GM12878 (cell line): ENCODE data around the gene MRPS5. TPM values are rescaled to one million over a fixed set of nuclear protein-coding genes. Genes with fewer than 3 reads are reported as not detected.

Experiments used
- BACH1 ChIP-seq: fragments of 450-650 bp; IDR thresholded peaks from 2 replicates; pipeline ENCODE4 v1.6.1; 2017; ENCODE audit warnings: mild to moderate bottlenecking, borderline replicate concordance
- BHLHE40 ChIP-seq, 2 experiments: fragments of 450-650 bp in 1 of 2; IDR thresholded peaks; 2 replicates each; pipeline ENCODE4 v1.6.1; 2011 to 2017; ENCODE audit warnings: low read depth in 2 of 2, borderline replicate concordance in 1 of 2, improper control_type of control experiment in 1 of 2, low read length in 1 of 2, mild to moderate bottlenecking in 1 of 2
- CHD2 ChIP-seq: IDR thresholded peaks from 2 replicates; pipeline ENCODE4 v1.6.1; 2011; ENCODE audit warnings: low read depth, low read length, improper control_type of control experiment, borderline replicate concordance
- EED ChIP-seq: sonication (generic); IDR thresholded peaks from 2 replicates; pipeline ENCODE4 v1.6.1; 2016; ENCODE audit warnings: antibody characterized with exemption, low read depth
- EGR1 ChIP-seq, 2 experiments: IDR thresholded peaks; 1 replicate in 1 of 2; 2 replicates in 1 of 2; pipeline ENCODE4 v1.6.1; 2011 to 2012; ENCODE audit warnings: low read depth in 2 of 2, low read length in 2 of 2, borderline replicate concordance in 1 of 2, mild to moderate bottlenecking in 1 of 2, moderate library complexity in 1 of 2
- ESRRA ChIP-seq: IDR thresholded peaks from 2 replicates; pipeline ENCODE4 v1.6.1; 2012; ENCODE audit warnings: mild to moderate bottlenecking, low read length, improper control_type of control experiment
- HDAC2 ChIP-seq: fragments of 200-600 bp; sonication (generic); IDR thresholded peaks from 2 replicates; pipeline ENCODE4 v1.6.1; 2017
- IKZF1 ChIP-seq: fragments of 450-650 bp; conservative IDR thresholded peaks from 2 replicates; pipeline ENCODE4 v1.6.1; 2017; ENCODE audit warnings: antibody characterized with exemption, mild to moderate bottlenecking
- IRF3 ChIP-seq: fragments of 450-650 bp; IDR thresholded peaks from 2 replicates; pipeline ENCODE4 v1.6.1; 2014; ENCODE audit warnings: mild to moderate bottlenecking
- JUNB ChIP-seq: IDR thresholded peaks from 2 replicates; pipeline ENCODE4 v1.6.1; 2016; ENCODE audit warnings: antibody characterized with exemption, mild to moderate bottlenecking
- MEF2B ChIP-seq: fragments of 450-650 bp; IDR thresholded peaks from 2 replicates; pipeline ENCODE4 v1.6.1; 2018; ENCODE audit warnings: mild to moderate bottlenecking, moderate library complexity; ENCODE audit not compliant: partially characterized antibody, poor library complexity, severe bottlenecking
- PAX5 ChIP-seq: IDR thresholded peaks from 2 replicates; pipeline ENCODE4 v1.6.1; 2011; ENCODE audit warnings: low read depth, low read length, borderline replicate concordance
- PAX8 ChIP-seq: fragments of 450-650 bp; IDR thresholded peaks from 2 replicates; pipeline ENCODE4 v1.6.1; 2017; ENCODE audit warnings: mild to moderate bottlenecking, moderate library complexity
- POLR2A ChIP-seq: IDR thresholded peaks from 2 replicates; pipeline ENCODE4 v1.6.1; 2011; ENCODE audit warnings: low read depth, mild to moderate bottlenecking, low read length
- POLR2AphosphoS5 ChIP-seq: IDR thresholded peaks from 2 replicates; pipeline ENCODE4 v1.6.1; 2011; ENCODE audit warnings: mild to moderate bottlenecking, low read length, inconsistent platforms
- SIN3A ChIP-seq: IDR thresholded peaks from 2 replicates; pipeline ENCODE4 v1.6.1; 2012; ENCODE audit warnings: low read depth, low read length, improper control_type of control experiment
- SMARCA5 ChIP-seq: fragments of 450-650 bp; IDR thresholded peaks from 2 replicates; pipeline ENCODE4 v1.6.1; 2017; ENCODE audit warnings: mild to moderate bottlenecking
- YBX1 ChIP-seq: fragments of 450-650 bp; IDR thresholded peaks from 2 replicates; pipeline ENCODE4 v1.6.1; 2016; ENCODE audit warnings: antibody characterized with exemption
- YY1 ChIP-seq: IDR thresholded peaks from 2 replicates; pipeline ENCODE4 v1.6.1; 2011; ENCODE audit warnings: low read depth, mild to moderate bottlenecking, low read length
- ZBTB11 ChIP-seq: fragments of 450-650 bp; formaldehyde crosslinking; IDR thresholded peaks from 2 replicates; pipeline ENCODE4 v1.5.0; 2022; ENCODE audit warnings: mild to moderate bottlenecking, missing genetic modification characterization
- polyA plus RNA-seq, 11 experiments: library from polyadenylated mRNA; depleted of rRNA in 4 of 11; unstranded in 6 of 11; stranded (reverse) in 5 of 11; fragments of >200 nt; fragmentation: Nextera tagmentation in 4 of 11; fragmentation: Illumina TruSeq in 1 of 11; extraction: Ambion mirVana in 4 of 11; extraction: Trizol in 1 of 11; gene quantifications; 1 replicate in 1 of 11; 2 replicates in 10 of 11; pipeline versions ENCODE4 v1.2.1 to v1.2.3, GENCODE V29; 2011 to 2016; ENCODE audit warnings: inconsistent platforms in 2 of 11, missing spikeins in 2 of 11, low read depth in 1 of 11
- total RNA-seq, 4 experiments: library from RNA; depleted of rRNA in 3 of 4; stranded (reverse); fragments of >200 nt in 3 of 4; fragmentation: Illumina TruSeq in 1 of 4; extraction: Trizol in 1 of 4; gene quantifications; 2 replicates each; pipeline versions ENCODE4 v1.2.1 to v1.2.3, GENCODE V29; 2013 to 2021
- TF ChIP-seq, protein P1 (sequence below): IDR thresholded peaks from 2 replicates; pipeline ENCODE4 v1.6.1; 2012; ENCODE audit warnings: low read depth, low read length, improper control_type of control experiment
- TF ChIP-seq, protein P2 (sequence below): fragments of 450-650 bp; IDR thresholded peaks from 2 replicates; pipeline ENCODE4 v1.6.1; 2018; ENCODE audit warnings: mild to moderate bottlenecking, low read depth, moderate library complexity; ENCODE audit not compliant: partially characterized antibody
- TF ChIP-seq, protein P3 (sequence below): IDR thresholded peaks from 2 replicates; pipeline ENCODE4 v1.6.1; 2012; ENCODE audit warnings: low read depth, low read length, improper control_type of control experiment

Gene MRPS5
- total and polyA plus RNA-seq, 10 of the 15 experiments (the other 5 are each of a cell fraction or from before 2014, with no cell fraction given): 54.8 to 93.0 (median 76.3) TPM

DNA sequence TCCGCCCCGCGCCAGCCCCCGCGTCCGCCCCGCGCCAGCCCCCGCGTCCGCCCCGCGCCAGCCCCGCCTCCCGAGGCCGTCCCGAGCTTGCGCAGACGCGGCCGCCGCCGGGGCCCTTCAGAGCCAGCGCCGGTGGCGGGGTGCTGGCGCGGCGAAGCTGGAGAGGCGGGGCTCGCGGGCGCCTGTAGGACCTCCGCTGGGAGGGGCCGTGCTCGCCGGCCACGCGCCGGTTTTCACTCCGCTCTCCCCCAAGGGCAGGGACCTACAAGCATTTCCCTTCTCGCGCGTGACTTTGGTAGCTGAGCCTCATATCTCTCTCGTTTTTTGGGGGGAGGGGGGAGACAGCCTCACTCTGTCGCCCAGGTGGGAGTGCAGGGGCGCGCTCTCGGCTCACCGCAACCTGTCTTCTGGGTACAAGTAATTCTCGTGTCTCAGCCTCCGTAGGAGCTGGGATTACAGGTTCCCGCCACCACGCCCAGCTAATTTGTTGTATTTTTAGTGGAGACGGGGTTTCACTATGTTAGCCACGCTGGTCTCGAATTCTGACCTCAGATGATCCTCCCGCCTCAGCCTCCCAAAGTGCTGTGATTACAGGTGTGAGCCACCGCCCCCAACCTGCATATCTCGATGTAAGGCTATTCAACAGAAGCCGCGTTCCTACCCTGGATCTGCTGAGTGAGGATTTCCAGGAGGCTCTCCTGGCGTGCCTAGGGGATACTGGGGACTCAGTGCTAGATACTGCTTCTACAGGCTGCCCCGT, 38.3 kb upstream of the MRPS5 start, which contains the start of gene ZNF514 (continued):
- no peak for TF ChIP-seq PAX8
- TF ChIP-seq YBX1: no peak
- TF ChIP-seq, protein P1, sequence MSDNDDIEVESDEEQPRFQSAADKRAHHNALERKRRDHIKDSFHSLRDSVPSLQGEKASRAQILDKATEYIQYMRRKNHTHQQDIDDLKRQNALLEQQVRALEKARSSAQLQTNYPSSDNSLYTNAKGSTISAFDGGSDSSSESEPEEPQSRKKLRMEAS: peak; percentile 41; the same call in 1 of the 2 replicates
- TF ChIP-seq, protein P2, sequence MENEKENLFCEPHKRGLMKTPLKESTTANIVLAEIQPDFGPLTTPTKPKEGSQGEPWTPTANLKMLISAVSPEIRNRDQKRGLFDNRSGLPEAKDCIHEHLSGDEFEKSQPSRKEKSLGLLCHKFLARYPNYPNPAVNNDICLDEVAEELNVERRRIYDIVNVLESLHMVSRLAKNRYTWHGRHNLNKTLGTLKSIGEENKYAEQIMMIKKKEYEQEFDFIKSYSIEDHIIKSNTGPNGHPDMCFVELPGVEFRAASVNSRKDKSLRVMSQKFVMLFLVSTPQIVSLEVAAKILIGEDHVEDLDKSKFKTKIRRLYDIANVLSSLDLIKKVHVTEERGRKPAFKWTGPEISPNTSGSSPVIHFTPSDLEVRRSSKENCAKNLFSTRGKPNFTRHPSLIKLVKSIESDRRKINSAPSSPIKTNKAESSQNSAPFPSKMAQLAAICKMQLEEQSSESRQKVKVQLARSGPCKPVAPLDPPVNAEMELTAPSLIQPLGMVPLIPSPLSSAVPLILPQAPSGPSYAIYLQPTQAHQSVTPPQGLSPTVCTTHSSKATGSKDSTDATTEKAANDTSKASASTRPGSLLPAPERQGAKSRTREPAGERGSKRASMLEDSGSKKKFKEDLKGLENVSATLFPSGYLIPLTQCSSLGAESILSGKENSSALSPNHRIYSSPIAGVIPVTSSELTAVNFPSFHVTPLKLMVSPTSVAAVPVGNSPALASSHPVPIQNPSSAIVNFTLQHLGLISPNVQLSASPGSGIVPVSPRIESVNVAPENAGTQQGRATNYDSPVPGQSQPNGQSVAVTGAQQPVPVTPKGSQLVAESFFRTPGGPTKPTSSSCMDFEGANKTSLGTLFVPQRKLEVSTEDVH: no peak
- peak; percentile 34 for TF ChIP-seq POLR2A
- no peak for TF ChIP-seq POLR2AphosphoS5
- no peak for TF ChIP-seq HDAC2
- no peak for TF ChIP-seq SIN3A
- TF ChIP-seq IKZF1: no peak
- no peak for TF ChIP-seq ZBTB11 (CRISPR knock-in tag)
- no peak for TF ChIP-seq EGR1 (IDR thresholded peaks at IDR 0.05; ENCODE audit: borderline replicate concordance in 1 of 2, low read depth in 2 of 2, low read length in 2 of 2)
- TF ChIP-seq BHLHE40 (IDR thresholded peaks at IDR 0.05; ENCODE audit: borderline replicate concordance in 1 of 2, low read depth in 2 of 2, low read length in 1 of 2): peak in 1 of 2 experiments; percentile 64; a peak in 2 of 4 replicates
- no peak for TF ChIP-seq JUNB
- TF ChIP-seq MEF2B: no peak
- no peak for TF ChIP-seq CHD2
- TF ChIP-seq YY1: no peak
- TF ChIP-seq BACH1: 0 out of 2 replicates have a peak, but pooled peaks have one; percentile 49
- TF ChIP-seq, protein P3, sequence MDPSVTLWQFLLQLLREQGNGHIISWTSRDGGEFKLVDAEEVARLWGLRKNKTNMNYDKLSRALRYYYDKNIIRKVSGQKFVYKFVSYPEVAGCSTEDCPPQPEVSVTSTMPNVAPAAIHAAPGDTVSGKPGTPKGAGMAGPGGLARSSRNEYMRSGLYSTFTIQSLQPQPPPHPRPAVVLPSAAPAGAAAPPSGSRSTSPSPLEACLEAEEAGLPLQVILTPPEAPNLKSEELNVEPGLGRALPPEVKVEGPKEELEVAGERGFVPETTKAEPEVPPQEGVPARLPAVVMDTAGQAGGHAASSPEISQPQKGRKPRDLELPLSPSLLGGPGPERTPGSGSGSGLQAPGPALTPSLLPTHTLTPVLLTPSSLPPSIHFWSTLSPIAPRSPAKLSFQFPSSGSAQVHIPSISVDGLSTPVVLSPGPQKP: no peak
- no peak for TF ChIP-seq EED
- TF ChIP-seq SMARCA5: 0 out of 2 replicates have a peak, but pooled peaks have one; percentile 24
- TF ChIP-seq PAX5: no peak
- TF ChIP-seq ESRRA: no peak
- no peak for TF ChIP-seq IRF3
